HG03108 (cell line): ENCODE results near the gene F12.
"Not testable (repeated sequence)": the region's sequence is repeated elsewhere in the genome, so short reads cannot be mapped to it uniquely, and the experiment has no call there.

Source experiments
- ATAC-seq: cut with Tn5 transposase; IDR thresholded peaks from one replicate; pipeline ENCODE4 v1.9.1; 2021; ENCODE audit warnings: moderate library complexity; ENCODE audit not compliant: unreplicated experiment

F12 gene

GRCh38 chr5:177370488-177371119 lies 38.8 kb downstream of the F12 start:
- no peak for ATAC-seq

GRCh38 chr5:177369645-177370440 lies 39.5 kb downstream of the F12 start:
- ATAC-seq = no peak

- no peak for ATAC-seq
Measured at GRCh38 chr5:177368869-177369644, 40.3 kb downstream of the F12 start.

- no peak for ATAC-seq
Measured at GRCh38 chr5:177367981-177368868, 41.1 kb downstream of the F12 start.

- ATAC-seq = no peak
Measured at GRCh38 chr5:177367323-177367848, 42.0 kb downstream of the F12 start.

GRCh38 chr5:177366528-177367322 lies 42.6 kb downstream of the F12 start:
- no peak for ATAC-seq

GRCh38 chr5:177365845-177366527 lies 43.4 kb downstream of the F12 start:
- ATAC-seq = no peak

GRCh38 chr5:177364159-177364962 lies 45.0 kb downstream of the F12 start:
- ATAC-seq = peak; percentile 31

GRCh38 chr5:177363565-177363964 lies 45.8 kb downstream of the F12 start:
- no peak for ATAC-seq

- peak; percentile 32 for ATAC-seq
Measured at GRCh38 chr5:177362610-177363507, 46.5 kb downstream of the F12 start.

GRCh38 chr5:177362292-177362609 lies 47.1 kb downstream of the F12 start:
- no peak for ATAC-seq

GRCh38 chr5:177361418-177362291 lies 47.7 kb downstream of the F12 start:
- no peak for ATAC-seq

- ATAC-seq = not testable (repeated sequence)
Measured at GRCh38 chr5:177360740-177361139, 48.6 kb downstream of the F12 start.

- ATAC-seq = no peak
Measured at GRCh38 chr5:177359860-177360259, 49.5 kb downstream of the F12 start.

GRCh38 chr5:177359451-177359851 lies 49.9 kb downstream of the F12 start:
- ATAC-seq = no peak

GRCh38 chr5:177358370-177358819 lies 51.0 kb downstream of the F12 start:
- no peak for ATAC-seq
